Panc1 (cell line): ENCODE data around the gene LINGO1. TPM values are rescaled to one million over a fixed set of nuclear protein-coding genes. Genes with fewer than 3 reads are reported as not detected.

Source experiments
- ATAC-seq: fragments of 200-7000 bp; cut with Tn5 transposase; 2 replicates; pipeline ENCODE4 v1.9.1; 2020; ENCODE audit warnings: mild to moderate bottlenecking, moderate library complexity
- BruUV-seq: library from RNA; stranded (reverse); fragments of 400-500 nt; replicated peaks from 2 replicates; lab custom pipeline; 2021; lab: Mats Ljungman, UMichigan
- CTCF ChIA-PET: fragments of 300-600 bp; sonication (Branson Sonifier 250); formaldehyde crosslinking; loops from one replicate; lab custom pipeline; 2022; ENCODE audit warnings: antibody characterized with exemption; lab: Charles Lee
- POLR2A ChIA-PET: fragments of 300-600 bp; sonication (Branson Sonifier 250); formaldehyde crosslinking; loops from one replicate; lab custom pipeline; 2022; ENCODE audit warnings: antibody characterized with exemption; lab: Charles Lee
- DNase-seq: peaks from one replicate; pipeline ENCODE4 v3.0.0-alpha.2; 2010; ENCODE audit warnings: low read depth, low spot score
- H3K27ac ChIP-seq: 2 replicates; pipeline ENCODE4 v1.5.1; 2011; ENCODE audit warnings: mild to moderate bottlenecking, low read length, inconsistent platforms
- H3K27me3 ChIP-seq: fragments of 200-500 bp; sonication (Bioruptor generic); 2 replicates; pipeline ENCODE4 v1.6.0; 2014; ENCODE audit warnings: low read length, inconsistent platforms; ENCODE audit not compliant: control insufficient read depth, insufficient read depth
- H3K36me3 ChIP-seq: fragments of 200-500 bp; sonication (Bioruptor generic); 2 replicates; pipeline ENCODE4 v1.5.1; 2014; ENCODE audit warnings: inconsistent platforms, mild to moderate bottlenecking, low read length, moderate library complexity; ENCODE audit not compliant: control insufficient read depth, insufficient read depth
- H3K4me1 ChIP-seq: 2 replicates; pipeline ENCODE4 v1.5.1; 2011; ENCODE audit warnings: inconsistent platforms, mild to moderate bottlenecking, low read length, moderate library complexity; ENCODE audit not compliant: control insufficient read depth, insufficient read depth
- H3K4me3 ChIP-seq, 2 experiments: 2 replicates each; pipeline ENCODE4 v1.5.1; 2011 to 2012; ENCODE audit warnings: low read depth in 2 of 2, low read length in 2 of 2, mild to moderate bottlenecking in 2 of 2, inconsistent platforms in 1 of 2, moderate library complexity in 1 of 2
- H3K9me3 ChIP-seq: fragments of 200-500 bp; sonication (Bioruptor generic); 2 replicates; pipeline ENCODE4 v1.5.1; 2014; ENCODE audit warnings: low read depth, mild to moderate bottlenecking, inconsistent platforms, low read length, moderate library complexity; ENCODE audit not compliant: control insufficient read depth, insufficient read depth
- CTCF ChIP-seq: fragments of 450-650 bp; IDR thresholded peaks from 2 replicates; pipeline ENCODE4 v1.5.1; 2017; ENCODE audit warnings: mild to moderate bottlenecking
- POLR2AphosphoS5 ChIP-seq: IDR thresholded peaks from 2 replicates; pipeline ENCODE4 v1.6.1; 2012; ENCODE audit warnings: mild to moderate bottlenecking, low read depth, low read length, moderate library complexity
- REST ChIP-seq, 2 experiments: IDR thresholded peaks; 2 replicates each; pipeline ENCODE4 v1.6.1; 2011 to 2012; ENCODE audit warnings: low read depth in 2 of 2, control low read depth in 1 of 2, low read length in 1 of 2, mild to moderate bottlenecking in 1 of 2, moderate library complexity in 1 of 2; ENCODE audit not compliant: insufficient read depth in 1 of 2
- SIN3A ChIP-seq: IDR thresholded peaks from 2 replicates; pipeline ENCODE4 v1.6.1; 2012; ENCODE audit warnings: low read depth, mild to moderate bottlenecking, low read length, moderate library complexity, borderline replicate concordance; ENCODE audit not compliant: insufficient read depth
- TCF7L2 ChIP-seq: IDR thresholded peaks from 2 replicates; pipeline ENCODE4 v1.6.1; 2011; ENCODE audit warnings: mild to moderate bottlenecking, low read depth, low read length, inconsistent platforms
- in situ Hi-C: cut with HindIII; loops from 2 replicates; pipeline ENCODE4 v1.10.0; 2016; ENCODE audit warnings: low sequenced_read_pairs, low pct_unique_long_range_greater_than_20kb
- intact Hi-C: fragments of 100-400 bp; cut with micrococcal nuclease; formaldehyde crosslinking; loops from one replicate; pipeline ENCODE4 v1.10.0; 2022; ENCODE audit not compliant: unreplicated experiment
- total RNA-seq: library from RNA; stranded (reverse); gene quantifications from one replicate; pipeline ENCODE4 v1.2.1, GENCODE V29; 2021; ENCODE audit not compliant: unreplicated experiment

The LINGO1 gene
- total RNA-seq, 1 experiment from 2014 or later: 18.2 TPM

- ATAC-seq: peak; percentile 52; the same call in 1 of the 2 replicates
- H3K27me3 ChIP-seq: no peaks in the 10 kb centered on the region
These were observed 9.6 kb downstream of the LINGO1 start for GRCh38 chr15:77622934-77623754.

More at GRCh38 chr15:77622934-77623754, 9.6 kb downstream of the LINGO1 start:
- no TSS peak for BruUV-seq
- H3K9me3 ChIP-seq: no peaks in the 10 kb centered on the region
- TF ChIP-seq POLR2AphosphoS5: no peak
- no peak for TF ChIP-seq TCF7L2
- TF ChIP-seq REST (IDR thresholded peaks at IDR 0.05; ENCODE audit: insufficient read depth in 1 of 2, low read depth in 2 of 2, low read length in 1 of 2): no peak
- no peak for TF ChIP-seq CTCF
- no peak for TF ChIP-seq SIN3A
- peak overlapping the region; percentile 46; the same call in 1 of the 2 replicates for H3K27ac ChIP-seq
- H3K4me1 ChIP-seq: peaks cover 25% of the 10 kb centered on the region
- CTCF ChIA-PET: interaction anchor here (0.5 to 1.8 kb wide), 3 partner anchors 11 to 592 kb away, joined by 4 to 7 read pairs (median 5); partner anchors contain the start of gene LINGO1
- no peak for DNase-seq
- POLR2A ChIA-PET: no interaction called here
- intact Hi-C loops (no loop called here), in situ Hi-C loops (no loop called here)
- no peak overlapping the region for H3K4me3 ChIP-seq
- no peaks in the 10 kb centered on the region for H3K36me3 ChIP-seq
